ENCODE measurements around the gene MAGEA10. TPM values are rescaled to one million over a fixed set of nuclear protein-coding genes. Genes with fewer than 3 reads are reported as not detected.
"Not testable (repeated sequence)": the region's sequence is repeated elsewhere in the genome, so short reads cannot be mapped to it uniquely, and the experiment has no call there.

MAGEA10 gene
- total RNA-seq, 6 experiments from 2014 or later: not detected

DNA sequence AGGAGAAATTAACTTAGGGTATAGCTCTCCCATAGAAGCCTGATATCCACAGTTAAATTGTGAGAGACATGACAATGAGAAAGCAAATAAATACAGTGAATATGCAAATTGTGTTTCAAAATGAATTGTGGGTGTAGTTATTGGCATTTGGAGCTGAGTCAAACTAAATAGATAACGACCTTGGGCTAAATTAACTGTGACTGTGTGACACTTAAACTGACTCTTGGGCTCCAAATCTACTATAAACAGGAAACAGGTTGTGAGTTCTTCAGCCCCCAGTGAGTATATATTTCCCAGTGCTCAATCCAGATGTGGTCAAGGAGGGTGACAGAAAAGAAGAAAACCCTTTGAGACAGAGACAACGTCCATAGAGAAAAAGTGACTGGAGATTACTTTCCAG is 11.3 kb upstream of the MAGEA10 start:
- DNase-seq: no peak

GRCh38 chrX:152139589-152139988 is 1.2 kb upstream of the MAGEA10 start:
- Mint-ChIP-seq H3K9me3 (no peaks in the 10 kb centered on the region; the same call in 1 of the 2 replicates), H3K4me1 (ENCODE audit: low read depth) (no peaks in the 10 kb centered on the region), H3K27me3 (ENCODE audit: insufficient read depth) (no peaks in the 10 kb centered on the region), H3K27ac (no peak overlapping the region), H3K4me3 (no peak overlapping the region), H3K36me3 (ENCODE audit: low read depth) (no peaks in the 10 kb centered on the region)
- TF ChIP-seq, protein P1, sequence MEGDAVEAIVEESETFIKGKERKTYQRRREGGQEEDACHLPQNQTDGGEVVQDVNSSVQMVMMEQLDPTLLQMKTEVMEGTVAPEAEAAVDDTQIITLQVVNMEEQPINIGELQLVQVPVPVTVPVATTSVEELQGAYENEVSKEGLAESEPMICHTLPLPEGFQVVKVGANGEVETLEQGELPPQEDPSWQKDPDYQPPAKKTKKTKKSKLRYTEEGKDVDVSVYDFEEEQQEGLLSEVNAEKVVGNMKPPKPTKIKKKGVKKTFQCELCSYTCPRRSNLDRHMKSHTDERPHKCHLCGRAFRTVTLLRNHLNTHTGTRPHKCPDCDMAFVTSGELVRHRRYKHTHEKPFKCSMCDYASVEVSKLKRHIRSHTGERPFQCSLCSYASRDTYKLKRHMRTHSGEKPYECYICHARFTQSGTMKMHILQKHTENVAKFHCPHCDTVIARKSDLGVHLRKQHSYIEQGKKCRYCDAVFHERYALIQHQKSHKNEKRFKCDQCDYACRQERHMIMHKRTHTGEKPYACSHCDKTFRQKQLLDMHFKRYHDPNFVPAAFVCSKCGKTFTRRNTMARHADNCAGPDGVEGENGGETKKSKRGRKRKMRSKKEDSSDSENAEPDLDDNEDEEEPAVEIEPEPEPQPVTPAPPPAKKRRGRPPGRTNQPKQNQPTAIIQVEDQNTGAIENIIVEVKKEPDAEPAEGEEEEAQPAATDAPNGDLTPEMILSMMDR (IDR thresholded peaks at IDR 0.05): no peak
- no peak for DNase-seq

More for the DNA sequence above, 11.3 kb upstream of the MAGEA10 start:
- no peaks in the 10 kb centered on the region for H3K36me3 Mint-ChIP-seq (ENCODE audit: low read depth)
- TF ChIP-seq, protein P1 (IDR thresholded peaks at IDR 0.05): no peak
- no peaks in the 10 kb centered on the region for H3K4me1 Mint-ChIP-seq (ENCODE audit: low read depth)
- no peak overlapping the region for H3K27ac Mint-ChIP-seq
- no peaks in the 10 kb centered on the region for H3K27me3 Mint-ChIP-seq (ENCODE audit: insufficient read depth)
- H3K9me3 Mint-ChIP-seq: peaks cover 5% of the 10 kb centered on the region; the same call in 1 of the 2 replicates
- no peak overlapping the region for H3K4me3 Mint-ChIP-seq

- no peak overlapping the region for H3K27ac Mint-ChIP-seq
- DNase-seq: no peak
- H3K4me3 Mint-ChIP-seq: no peak overlapping the region
- no peaks in the 10 kb centered on the region for H3K36me3 Mint-ChIP-seq (ENCODE audit: low read depth)
- TF ChIP-seq, protein P1 (IDR thresholded peaks at IDR 0.05): no peak
- no peaks in the 10 kb centered on the region for H3K27me3 Mint-ChIP-seq (ENCODE audit: insufficient read depth)
- no peaks in the 10 kb centered on the region; the same call in 1 of the 2 replicates for H3K9me3 Mint-ChIP-seq
- no peaks in the 10 kb centered on the region for H3K4me1 Mint-ChIP-seq (ENCODE audit: low read depth)
These were observed 498 bp downstream of the MAGEA10 start for GRCh38 chrX:152137771-152138387.

GRCh38 chrX:152136312-152136711 is 2.1 kb downstream of the MAGEA10 start:
- Mint-ChIP-seq H3K4me1 (ENCODE audit: low read depth) (no peaks in the 10 kb centered on the region), H3K4me3 (no peak overlapping the region), H3K9me3 (no peaks in the 10 kb centered on the region; the same call in 1 of the 2 replicates), H3K27me3 (ENCODE audit: insufficient read depth) (no peaks in the 10 kb centered on the region; the same call in 1 of the 2 replicates), H3K27ac (no peak overlapping the region), H3K36me3 (ENCODE audit: low read depth) (no peaks in the 10 kb centered on the region)
- TF ChIP-seq, protein P1 (IDR thresholded peaks at IDR 0.05): no peak
- DNase-seq: no peak

DNA sequence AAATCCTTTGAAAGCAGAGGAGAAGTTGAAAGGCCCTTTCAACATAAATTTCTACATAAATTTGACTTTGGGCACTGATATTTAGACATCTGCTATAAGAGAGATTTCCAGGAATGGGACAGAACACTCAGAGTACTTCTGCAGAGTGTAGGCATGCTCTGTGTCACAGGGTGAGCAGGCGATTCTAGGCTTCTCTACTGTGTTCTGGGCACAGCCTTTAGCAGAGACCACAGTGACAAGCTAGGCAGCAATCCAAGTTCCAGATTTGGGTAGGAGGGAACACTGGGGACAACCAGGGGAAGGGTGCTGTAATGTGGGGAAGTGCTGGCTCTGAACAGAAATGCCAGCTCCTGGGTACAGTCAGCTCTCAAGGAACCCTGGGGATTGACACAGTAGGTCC is 6.9 kb downstream of the MAGEA10 start:
- DNase-seq: no peak
- H3K27ac Mint-ChIP-seq: no peak overlapping the region
- no peaks in the 10 kb centered on the region; the same call in 1 of the 2 replicates for H3K27me3 Mint-ChIP-seq (ENCODE audit: insufficient read depth)
- H3K4me1 Mint-ChIP-seq (ENCODE audit: low read depth): no peaks in the 10 kb centered on the region
- H3K4me3 Mint-ChIP-seq: no peak overlapping the region
- TF ChIP-seq, protein P1 (IDR thresholded peaks at IDR 0.05): no peak
- no peaks in the 10 kb centered on the region for H3K36me3 Mint-ChIP-seq (ENCODE audit: low read depth)
- H3K9me3 Mint-ChIP-seq: no peaks in the 10 kb centered on the region; the same call in 1 of the 2 replicates

DNA sequence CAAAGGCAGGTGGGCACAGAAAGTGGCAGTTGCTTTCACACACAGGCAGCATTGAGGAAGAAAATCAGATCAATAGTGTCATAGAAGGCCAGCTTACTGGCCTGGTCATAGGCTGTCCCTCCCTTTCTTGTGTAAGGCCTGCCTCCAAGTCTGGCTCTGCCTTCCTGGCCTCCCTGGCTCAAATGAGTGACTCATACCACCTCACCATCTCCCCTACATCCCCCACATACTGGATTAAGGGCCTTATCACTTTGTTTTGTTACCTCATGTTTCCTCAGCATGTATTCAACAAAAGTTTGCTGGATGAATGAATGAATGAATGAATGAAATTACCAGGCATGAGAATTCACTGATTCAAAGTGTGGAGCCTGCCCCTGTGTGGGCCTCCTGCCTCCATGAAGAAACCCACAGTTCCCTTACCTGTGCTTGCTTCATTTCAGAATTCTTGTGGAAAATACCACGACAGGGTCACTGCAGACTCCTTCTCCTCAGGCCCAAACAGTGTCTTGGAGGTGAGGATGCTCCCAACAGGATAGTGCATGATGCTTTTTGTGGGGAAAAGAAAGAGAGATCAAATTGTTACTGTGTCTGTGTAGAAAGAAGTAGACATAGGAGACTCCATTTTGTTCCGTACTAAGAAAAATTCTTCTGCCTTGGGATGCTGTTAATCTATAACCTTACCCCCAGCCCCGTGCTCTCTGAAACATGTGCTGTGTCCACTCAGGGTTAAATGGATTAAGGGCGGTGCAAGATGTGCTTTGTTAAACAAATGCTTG is 9.1 kb downstream of the MAGEA10 start:
- not testable (repeated sequence) for DNase-seq; H3K4me3 Mint-ChIP-seq; H3K27me3 Mint-ChIP-seq (ENCODE audit: insufficient read depth); H3K36me3 Mint-ChIP-seq (ENCODE audit: low read depth); H3K9me3 Mint-ChIP-seq; H3K27ac Mint-ChIP-seq; H3K4me1 Mint-ChIP-seq (ENCODE audit: low read depth)

Measured in HFFc6 (cell line).